NCI-H460 (cell line): ENCODE results near the gene HSD17B8. TPM values are rescaled to one million over a fixed set of nuclear protein-coding genes. Genes with fewer than 3 reads are reported as not detected.

ENCODE experiments used
- DNase-seq: peaks from one replicate; pipeline ENCODE4 v3.0.0-alpha.2; 2016; ENCODE audit warnings: low read depth; ENCODE audit errors: extremely low read depth
- total RNA-seq: library from RNA; depleted of rRNA; stranded (reverse); fragments of >200 nt; shearing (Covaris generic); gene quantifications from 2 replicates; pipeline ENCODE4 v1.2.3, GENCODE V29; 2014

The HSD17B8 gene
- total RNA-seq, 1 experiment from 2014 or later, result 10.3 TPM

DNA sequence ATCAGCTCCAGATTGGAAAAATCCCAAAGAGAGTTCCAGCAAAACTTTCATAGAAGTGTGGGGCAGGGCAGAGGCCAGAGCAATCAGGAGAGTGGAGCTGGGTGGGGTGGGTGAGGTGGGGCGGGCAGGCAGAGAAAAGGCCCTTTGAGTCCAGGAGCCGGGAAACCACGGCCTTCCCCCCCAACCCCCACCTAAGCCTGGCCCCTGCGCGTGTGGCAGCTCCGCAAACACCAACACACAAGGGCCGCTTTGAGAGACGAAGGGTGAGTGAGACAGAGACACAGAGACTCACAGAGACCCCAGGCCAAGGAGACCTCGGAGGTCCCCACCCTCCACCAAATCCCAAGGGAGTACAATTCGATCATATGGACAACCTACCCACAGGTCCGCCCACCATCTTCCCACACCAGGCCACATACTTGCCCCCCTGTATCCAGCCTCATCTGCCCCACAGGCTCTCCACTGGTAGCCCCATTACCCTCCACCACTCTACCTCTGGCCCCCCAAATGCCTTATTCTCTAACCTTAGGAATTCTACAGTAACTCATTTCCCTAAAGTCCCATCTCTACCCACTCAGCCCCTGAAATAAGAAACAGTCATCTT is 13.8 kb upstream of the HSD17B8 start:
- no peak for DNase-seq

DNA sequence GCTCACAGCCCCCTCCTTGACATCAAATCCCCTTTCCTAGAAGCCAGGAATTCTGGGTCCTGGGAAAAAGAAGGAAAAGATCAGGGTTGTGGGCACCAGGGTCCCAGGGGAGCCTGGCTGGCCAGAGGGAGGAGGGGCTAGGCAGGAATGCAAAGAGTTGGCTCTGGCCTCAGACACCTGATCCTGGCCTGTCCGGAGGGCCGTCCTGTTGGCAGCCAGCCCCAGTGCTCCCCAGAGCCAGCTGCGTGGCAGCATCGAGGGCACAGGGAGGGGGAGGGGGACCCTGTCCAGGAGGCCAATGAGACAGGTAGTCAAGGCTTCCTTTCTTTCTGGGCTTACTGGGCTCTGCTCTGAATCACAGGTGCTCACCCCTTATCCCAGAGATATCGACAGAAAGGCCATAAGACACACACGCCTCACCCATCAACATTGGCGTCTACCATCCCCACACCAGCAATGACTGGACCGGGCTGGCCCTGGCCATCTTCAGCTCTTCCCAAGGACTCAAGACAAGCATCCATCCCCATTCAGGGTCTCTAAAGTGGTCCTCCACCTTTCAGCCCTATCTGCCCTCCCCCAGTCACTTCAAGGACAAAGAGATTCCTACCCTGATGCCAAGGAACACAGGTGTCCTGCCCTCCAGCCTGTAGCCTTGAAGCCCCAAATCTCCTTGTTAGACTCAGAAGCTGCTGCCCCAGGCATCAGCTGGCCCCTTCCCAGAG is 12.9 kb upstream of the HSD17B8 start:
- DNase-seq, result no peak

DNA sequence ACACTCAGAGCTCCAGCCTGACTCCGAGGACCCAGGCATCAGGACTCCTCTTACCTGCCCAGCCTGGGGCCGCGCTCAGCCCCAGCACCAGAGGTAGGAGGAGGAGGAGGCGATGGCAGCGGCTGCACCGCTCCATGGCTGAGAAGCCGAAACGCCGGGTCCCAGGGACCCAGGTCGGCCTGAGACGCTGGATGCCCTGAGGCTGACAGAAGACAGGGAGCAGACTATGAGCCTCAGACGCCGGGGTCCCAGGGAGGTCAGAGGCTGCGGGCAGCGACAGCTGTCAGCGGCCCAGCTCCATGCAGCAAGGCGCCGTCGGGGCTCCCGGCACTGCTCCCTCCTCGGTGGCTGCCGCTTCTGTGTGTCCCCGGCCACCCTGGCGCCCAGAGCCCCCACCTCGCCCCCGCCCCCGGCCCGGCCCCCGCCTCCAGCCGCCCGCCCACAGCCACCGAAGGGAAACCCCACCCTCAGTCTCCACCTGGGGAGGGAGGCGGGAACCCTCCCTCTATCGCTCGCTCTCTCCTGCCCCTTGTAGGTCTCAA is 12.3 kb upstream of the HSD17B8 start, which contains the start of gene COL11A2:
Gene COL11A2 (minus strand): TSS at position 363 of the 542 bp plus-strand sequence. CDS start 227 bp downstream, at position 136.
- no peak for DNase-seq

- no peak for DNase-seq
These were observed 11.5 kb upstream of the HSD17B8 start for GRCh38 chr6:33192671-33193602.

DNA sequence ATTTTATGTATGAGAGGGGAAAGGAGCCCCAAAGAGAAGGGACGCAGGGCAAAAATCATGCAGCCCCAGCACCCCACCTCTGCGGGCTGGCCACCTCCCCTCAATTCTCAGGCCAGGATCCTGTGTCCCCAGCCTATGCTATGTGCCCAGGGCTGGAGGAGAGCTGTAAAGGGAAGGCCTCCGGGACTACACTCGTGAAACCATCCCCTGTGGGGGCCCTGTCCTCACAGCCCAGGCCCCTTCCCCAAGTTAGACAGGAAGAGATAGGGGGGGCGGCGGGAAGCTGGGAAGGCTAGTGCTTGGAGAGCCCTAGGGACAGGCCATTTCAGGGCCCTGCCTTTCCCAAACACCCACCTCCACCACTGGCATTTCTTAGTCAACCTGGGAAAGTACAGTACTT is 10.8 kb upstream of the HSD17B8 start:
- no peak for DNase-seq

DNA sequence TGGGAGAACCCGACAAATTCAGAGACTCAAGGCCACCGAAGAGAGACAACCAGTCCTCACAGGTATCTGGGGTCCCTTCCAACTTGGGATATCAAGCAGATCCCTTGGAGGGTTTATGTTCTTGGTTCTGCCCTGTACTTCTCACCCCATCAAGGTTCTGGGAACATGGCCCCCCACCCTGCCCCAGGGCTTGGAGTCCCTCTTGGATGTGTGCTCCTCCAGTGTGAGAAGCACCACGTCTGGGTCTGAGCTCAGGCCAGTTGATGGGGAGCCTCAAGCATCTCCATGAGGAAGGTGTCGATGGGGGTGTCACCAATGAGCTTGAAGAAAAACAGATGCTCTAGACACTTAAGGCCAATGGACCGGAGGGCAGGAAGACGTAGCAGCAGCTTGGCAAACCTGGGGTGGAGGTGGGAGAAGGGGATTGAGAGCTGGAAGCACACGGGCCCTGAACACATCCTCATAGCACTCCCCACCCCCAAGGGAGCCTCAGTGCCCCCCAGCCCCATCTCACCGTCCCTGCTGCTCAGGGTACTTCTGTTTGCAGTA is 9.9 kb upstream of the HSD17B8 start:
- no peak for DNase-seq

GRCh38 chr6:33195304-33196165 is 8.9 kb upstream of the HSD17B8 start:
- no peak for DNase-seq

- peak; percentile 54 for DNase-seq
These were observed 6.9 kb upstream of the HSD17B8 start for GRCh38 chr6:33197431-33198048.

DNA sequence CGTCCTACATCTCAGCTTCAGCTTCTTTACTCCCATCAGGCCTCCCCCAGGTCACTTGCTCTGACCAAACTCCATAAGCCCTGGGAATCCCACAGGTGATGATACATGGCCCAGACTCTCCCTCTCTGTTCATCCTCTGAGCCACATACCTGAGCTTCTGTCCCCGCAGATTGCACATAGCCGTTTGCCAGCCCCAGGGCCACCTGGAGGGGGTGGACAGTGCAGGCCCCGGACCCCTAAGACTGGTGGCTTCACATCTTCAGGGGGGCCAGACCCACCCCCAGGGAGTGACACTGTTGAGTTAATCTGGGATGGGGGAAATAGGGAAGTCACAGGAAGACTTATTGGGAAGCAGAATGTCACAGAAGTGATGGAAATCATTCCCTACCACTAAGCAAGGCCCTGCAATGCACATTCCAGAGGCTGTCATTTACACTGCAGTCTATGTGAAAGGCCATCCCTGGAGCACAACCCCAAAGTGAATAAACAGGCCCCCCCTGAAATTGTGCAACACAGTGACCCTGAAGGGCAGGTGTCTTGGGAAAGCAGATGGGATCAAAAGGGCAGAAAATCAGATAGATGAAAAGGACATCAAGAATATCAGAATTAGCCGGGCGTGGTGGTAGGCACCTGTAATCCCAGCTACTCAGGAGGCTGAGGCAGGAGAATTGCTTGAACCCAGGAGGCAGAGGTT is 6.1 kb upstream of the HSD17B8 start:
- DNase-seq, result no peak

- DNase-seq, result no peak
These were observed 5.5 kb upstream of the HSD17B8 start for GRCh38 chr6:33198853-33199436.

DNA sequence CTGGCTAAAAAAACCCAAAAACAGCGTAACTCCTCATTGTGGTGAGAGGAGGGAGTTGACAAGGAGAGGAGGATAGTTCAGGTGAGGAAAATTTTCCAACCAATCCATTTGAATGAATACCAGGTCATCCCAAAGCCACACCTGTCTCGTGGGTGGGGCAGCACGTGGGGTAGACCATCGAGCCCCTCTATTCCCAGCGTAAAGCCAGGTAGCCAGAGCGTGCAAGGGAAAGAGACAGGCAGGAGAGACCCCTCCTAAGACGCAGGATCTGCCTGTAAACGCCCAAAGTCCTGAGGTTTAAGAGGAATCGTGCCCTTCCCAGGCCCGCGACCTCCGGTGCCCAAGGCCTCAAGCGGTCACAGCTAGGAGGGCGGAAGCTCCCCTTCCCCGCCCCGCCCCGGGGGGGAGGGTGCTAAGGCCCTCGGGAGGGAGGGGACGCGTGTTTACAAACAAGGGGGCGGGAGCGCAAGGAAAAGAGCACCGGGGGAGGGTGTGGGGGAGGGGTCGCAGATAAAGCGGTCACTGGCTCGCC is 4.7 kb upstream of the HSD17B8 start:
- DNase-seq, result peak; percentile 73

DNA sequence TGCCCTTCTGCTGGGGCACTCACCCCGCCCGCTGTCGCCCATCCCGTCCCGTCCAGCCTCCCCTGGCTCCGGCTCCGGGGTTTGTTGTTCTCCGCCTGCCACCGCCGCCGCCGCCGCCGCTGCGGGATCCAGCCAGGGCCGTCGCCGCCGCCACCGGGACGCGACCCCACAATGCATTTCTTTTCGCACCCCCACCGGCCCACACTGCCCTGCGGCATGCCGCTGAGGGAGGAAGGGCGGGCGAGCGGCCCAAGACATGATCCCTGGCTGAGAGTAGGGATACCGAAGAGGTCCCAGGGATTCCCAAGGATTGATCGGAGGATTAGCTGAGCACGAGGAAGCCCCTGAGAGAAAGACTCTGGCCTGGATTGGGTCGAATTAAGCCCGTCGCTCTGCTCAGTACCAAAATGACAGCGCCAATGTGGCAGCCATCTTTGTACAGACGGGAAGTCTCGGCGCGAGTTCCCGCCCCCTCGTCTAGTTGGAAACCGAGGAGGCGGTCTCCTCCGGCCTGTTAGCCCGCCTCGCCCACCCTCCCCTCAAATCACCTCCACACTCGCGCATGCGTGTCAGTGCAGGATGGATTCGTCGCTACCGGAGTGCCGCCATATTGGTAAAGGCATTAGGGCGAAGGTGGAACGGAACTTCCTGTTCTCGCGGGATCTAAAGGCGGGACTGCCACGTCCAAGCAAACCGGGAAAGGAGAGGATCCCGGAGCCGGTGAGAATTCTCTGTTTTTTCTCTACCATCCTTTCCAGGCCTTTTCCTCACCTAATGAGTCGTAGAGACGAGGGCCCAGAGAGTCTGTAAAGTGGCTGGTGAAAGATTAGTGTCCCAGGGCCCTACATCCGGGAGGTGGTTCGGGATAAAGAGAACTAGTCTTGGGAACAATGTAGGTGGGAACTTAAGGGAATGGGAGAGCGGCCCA is 4.0 kb upstream of the HSD17B8 start, which contains the start of the genes RXRB and SLC39A7:
Gene RXRB (minus strand): TSS at position 447 of the 928 bp plus-strand sequence. CDS start 189 bp downstream, at position 258.
Gene SLC39A7 (plus strand): TSS at position 649 of the 928 bp plus-strand sequence. CDS start 379 bp downstream, outside the sequence.
- peak; percentile 98 for DNase-seq

GRCh38 chr6:33201147-33201545 is 3.3 kb upstream of the HSD17B8 start:
- no peak for DNase-seq

DNA sequence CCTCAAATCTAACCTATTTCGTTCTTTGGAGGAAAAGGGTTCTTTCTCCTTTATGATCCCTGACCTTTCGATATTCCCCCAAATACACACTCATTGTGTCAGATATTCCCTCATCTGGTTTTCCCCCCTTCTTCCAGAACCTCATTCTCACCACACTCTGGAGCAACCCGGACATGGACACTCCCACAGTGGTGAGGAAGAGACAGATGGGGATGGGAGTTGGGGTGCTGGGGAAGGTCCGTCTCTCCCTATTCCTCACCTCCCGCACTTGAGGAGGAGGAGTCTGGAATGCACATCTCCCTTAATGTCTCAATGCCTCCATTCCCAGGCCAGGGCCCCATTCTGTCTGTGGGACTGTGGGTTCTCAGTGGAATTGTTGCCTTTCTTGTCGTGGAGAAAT is 2.5 kb upstream of the HSD17B8 start:
- DNase-seq, result no peak

DNA sequence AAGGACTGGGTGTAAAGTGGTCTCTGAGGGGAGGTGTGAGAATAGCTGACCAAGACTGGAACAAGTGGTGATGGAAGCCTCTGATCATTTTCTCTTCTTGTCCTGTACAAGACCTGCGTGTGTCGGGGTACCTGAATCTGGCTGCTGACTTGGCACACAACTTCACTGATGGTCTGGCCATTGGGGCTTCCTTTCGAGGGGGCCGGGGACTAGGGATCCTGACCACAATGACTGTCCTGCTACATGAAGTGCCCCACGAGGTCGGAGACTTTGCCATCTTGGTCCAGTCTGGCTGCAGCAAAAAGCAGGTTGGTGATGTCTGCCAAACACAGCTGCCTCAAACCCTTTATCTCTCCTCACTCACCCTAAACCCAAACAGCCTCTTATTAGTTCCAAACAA is 1.7 kb upstream of the HSD17B8 start:
- DNase-seq, result no peak

- no peak for DNase-seq
These were observed 851 bp upstream of the HSD17B8 start for GRCh38 chr6:33203443-33204164.
